Tibial nerve (tissue), 4 donors: ENCODE measurements around the gene RSBN1. TPM values are rescaled to one million over a fixed set of nuclear protein-coding genes. Genes with fewer than 3 reads are reported as not detected.

Source experiments
- DNase-seq, 2 donors: peaks; one replicate each; pipeline ENCODE4 v3.0.0-alpha.2; 2019; ENCODE audit warnings: low spot score in 2 of 2
- H3K27ac ChIP-seq, 4 donors: fragments of 200-600 bp; sonication (generic) in 3 of 4; one replicate each; pipeline ENCODE4 v1.5.1; 2017 to 2019; ENCODE audit warnings: mild to moderate bottlenecking in 1 of 4
- H3K27me3 ChIP-seq, 2 donors: fragments of 200-600 bp; sonication (generic) in 1 of 2; one replicate each; pipeline versions ENCODE4 v1.5.1 to v1.6.0; 2017 to 2019
- H3K36me3 ChIP-seq, 3 donors: fragments of 200-600 bp; sonication (generic); one replicate each; pipeline ENCODE4 v1.5.1; 2018 to 2019
- H3K4me1 ChIP-seq, 4 donors: fragments of 200-600 bp; sonication (generic) in 3 of 4; one replicate each; pipeline ENCODE4 v1.5.1; 2017 to 2019
- H3K4me3 ChIP-seq, 4 donors: fragments of 200-600 bp; sonication (generic) in 3 of 4; one replicate each; pipeline ENCODE4 v1.5.1; 2017 to 2019; ENCODE audit warnings: mild to moderate bottlenecking in 1 of 4, moderate library complexity in 1 of 4
- H3K9me3 ChIP-seq, 4 donors: fragments of 200-600 bp; sonication (generic) in 3 of 4; one replicate each; pipeline ENCODE4 v1.5.1; 2017 to 2019
- EP300 ChIP-seq, 2 donors: sonication (generic); formaldehyde crosslinking; IDR thresholded peaks; one replicate each; pipeline ENCODE4 v1.6.1; 2017; ENCODE audit warnings: antibody characterized with exemption in 2 of 2, mild to moderate bottlenecking in 1 of 2
- POLR2A ChIP-seq, 2 donors: fragments of 450-650 bp; IDR thresholded peaks; one replicate each; pipeline ENCODE4 v1.6.1; 2017; ENCODE audit warnings: antibody characterized with exemption in 2 of 2, mild to moderate bottlenecking in 2 of 2, moderate library complexity in 2 of 2
- WGBS, 2 donors: methylation state at CpG; one replicate each; pipeline ENCODE4 v1.1.5; 2018; 5-methylcytosine and 5-hydroxymethylcytosine counted together
- total RNA-seq, 4 donors: library from RNA; depleted of rRNA; stranded (reverse); fragments of >200 nt; gene quantifications; one replicate each; pipeline ENCODE4 v1.1.0, GENCODE V29; 2016
- TF ChIP-seq, protein P1 (sequence below), 5 experiments: fragments of 200-600 bp in 3 of 5; fragments of 450-650 bp in 2 of 5; sonication (generic) in 3 of 5; IDR thresholded peaks; one replicate each; pipeline ENCODE4 v1.5.1; 2016 to 2019; ENCODE audit warnings: antibody characterized with exemption in 5 of 5, mild to moderate bottlenecking in 3 of 5, moderate library complexity in 2 of 5

The RSBN1 gene
- total RNA-seq, 4 donors from 2014 or later = 18.9 to 33.9 (median 28.7) TPM

DNA sequence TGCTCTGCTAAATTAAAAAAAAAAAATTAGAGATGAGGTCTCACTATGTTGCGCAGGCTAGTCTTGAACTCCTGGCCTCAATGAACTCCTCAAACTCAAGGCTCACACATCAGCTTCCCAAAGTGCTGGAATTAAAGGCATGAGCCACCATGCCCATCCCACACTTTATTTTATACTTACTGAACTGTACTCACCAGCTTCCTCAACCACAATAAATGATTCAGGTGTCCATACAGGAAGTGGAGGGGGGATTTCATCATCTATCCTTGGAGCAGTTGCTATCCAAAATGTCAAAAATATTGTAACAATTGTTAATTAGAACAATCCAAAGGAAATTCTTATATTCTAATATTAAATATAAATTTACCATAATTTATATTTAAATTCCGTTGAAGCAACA lies 22.4 kb upstream of the RSBN1 start:
- Histone ChIP-seq H3K27me3 (no peaks in the 10 kb centered on the region), H3K4me3 (no peak overlapping the region), H3K27ac (no peak overlapping the region), H3K9me3 (no peaks in the 10 kb centered on the region), H3K4me1 (peaks cover 0 to 3% (median 0%) of the 10 kb centered on the region in 4 donors), H3K36me3 (no peaks in the 10 kb centered on the region)
- TF ChIP-seq EP300 (IDR thresholded peaks at IDR 0.05) = no peak
- TF ChIP-seq, protein P1, sequence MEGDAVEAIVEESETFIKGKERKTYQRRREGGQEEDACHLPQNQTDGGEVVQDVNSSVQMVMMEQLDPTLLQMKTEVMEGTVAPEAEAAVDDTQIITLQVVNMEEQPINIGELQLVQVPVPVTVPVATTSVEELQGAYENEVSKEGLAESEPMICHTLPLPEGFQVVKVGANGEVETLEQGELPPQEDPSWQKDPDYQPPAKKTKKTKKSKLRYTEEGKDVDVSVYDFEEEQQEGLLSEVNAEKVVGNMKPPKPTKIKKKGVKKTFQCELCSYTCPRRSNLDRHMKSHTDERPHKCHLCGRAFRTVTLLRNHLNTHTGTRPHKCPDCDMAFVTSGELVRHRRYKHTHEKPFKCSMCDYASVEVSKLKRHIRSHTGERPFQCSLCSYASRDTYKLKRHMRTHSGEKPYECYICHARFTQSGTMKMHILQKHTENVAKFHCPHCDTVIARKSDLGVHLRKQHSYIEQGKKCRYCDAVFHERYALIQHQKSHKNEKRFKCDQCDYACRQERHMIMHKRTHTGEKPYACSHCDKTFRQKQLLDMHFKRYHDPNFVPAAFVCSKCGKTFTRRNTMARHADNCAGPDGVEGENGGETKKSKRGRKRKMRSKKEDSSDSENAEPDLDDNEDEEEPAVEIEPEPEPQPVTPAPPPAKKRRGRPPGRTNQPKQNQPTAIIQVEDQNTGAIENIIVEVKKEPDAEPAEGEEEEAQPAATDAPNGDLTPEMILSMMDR (IDR thresholded peaks at IDR 0.05) = no peak
- TF ChIP-seq POLR2A (IDR thresholded peaks at IDR 0.05) = no peak
- no peak for DNase-seq
- WGBS, 2 donors = 95 to 96% methylated on average over 2 of the region's 2 CpGs

DNA sequence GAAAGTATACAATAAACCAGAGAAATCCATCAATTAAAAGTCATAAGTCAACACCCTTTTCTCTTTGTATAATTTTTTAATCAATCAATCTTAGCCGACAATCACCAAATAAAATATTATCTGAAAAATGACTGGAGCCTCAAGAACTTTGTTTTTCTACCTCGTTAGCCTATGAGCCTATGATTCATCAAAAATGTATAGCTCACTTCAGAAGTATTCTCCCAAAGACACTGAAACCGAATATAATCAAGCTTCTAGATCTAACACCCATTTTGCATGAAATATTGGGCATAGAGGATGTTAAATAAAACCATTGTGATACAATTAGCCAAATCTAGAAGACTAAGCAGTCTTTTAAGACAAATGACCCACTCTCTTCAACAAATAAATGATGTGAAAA lies 17.8 kb upstream of the RSBN1 start:
- Histone ChIP-seq H3K27ac (no peak overlapping the region), H3K27me3 (no peaks in the 10 kb centered on the region), H3K9me3 (no peaks in the 10 kb centered on the region), H3K36me3 (no peaks in the 10 kb centered on the region), H3K4me1 (no peaks in the 10 kb centered on the region), H3K4me3 (no peak overlapping the region)
- TF ChIP-seq EP300 (IDR thresholded peaks at IDR 0.05) (no peak), POLR2A (IDR thresholded peaks at IDR 0.05) (no peak)
- TF ChIP-seq, protein P1 (IDR thresholded peaks at IDR 0.05) = no peak
- no peak for DNase-seq
- 72 to 73% methylated on average over 3 of the region's 3 CpGs for WGBS, 2 donors

DNA sequence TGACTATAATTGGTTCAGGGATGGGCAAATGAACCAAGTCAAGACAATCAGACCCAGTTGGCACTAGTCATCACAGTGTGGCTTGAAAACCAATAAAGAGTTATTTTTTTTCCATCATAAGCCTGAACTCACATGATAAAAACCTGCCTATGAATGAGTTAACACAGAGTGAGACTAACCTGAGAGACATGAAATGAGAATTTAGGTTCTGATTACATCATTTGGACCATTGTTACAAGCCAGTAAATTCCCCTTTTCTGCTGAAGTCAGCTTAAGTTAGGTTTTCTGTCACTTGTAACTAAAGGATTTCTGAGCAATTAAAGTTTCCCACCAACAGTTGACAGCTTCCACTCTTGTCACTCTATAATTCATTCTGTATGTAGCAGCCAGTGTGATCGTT lies 9.6 kb upstream of the RSBN1 start:
- H3K27me3 ChIP-seq = no peaks in the 10 kb centered on the region

DNA sequence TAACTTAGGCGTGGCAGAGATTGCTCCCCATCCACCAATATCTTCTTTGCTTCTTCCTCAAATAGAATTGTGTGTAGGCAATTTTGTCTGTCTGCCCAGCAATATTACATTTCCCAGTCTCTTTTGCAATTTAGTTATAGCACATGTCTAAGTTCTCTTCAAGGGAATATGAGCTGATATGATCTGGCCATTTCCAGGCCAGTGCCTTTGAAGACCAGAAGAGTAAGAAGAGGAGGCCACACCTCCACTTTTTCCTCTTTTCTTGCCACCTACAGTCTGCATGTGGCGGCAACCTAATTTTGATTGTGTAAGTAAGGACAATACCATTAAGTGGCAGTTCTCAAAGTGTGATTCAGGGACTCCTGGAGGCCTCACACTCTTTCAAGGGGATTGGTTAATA lies 6.3 kb upstream of the RSBN1 start:
- WGBS, 2 donors = 92 to 94% methylated on average over 2 of the region's 2 CpGs
- TF ChIP-seq, protein P1 (IDR thresholded peaks at IDR 0.05) = no peak
- TF ChIP-seq POLR2A (IDR thresholded peaks at IDR 0.05) (no peak), EP300 (IDR thresholded peaks at IDR 0.05) (no peak)
- Histone ChIP-seq H3K36me3 (peaks cover 0 to 4% (median 0%) of the 10 kb centered on the region in 3 donors), H3K4me1 (no peaks in the 10 kb centered on the region), H3K9me3 (no peaks in the 10 kb centered on the region), H3K27ac (no peak overlapping the region), H3K27me3 (no peaks in the 10 kb centered on the region), H3K4me3 (no peak overlapping the region)
- no peak for DNase-seq

More for the DNA sequence above, 9.6 kb upstream of the RSBN1 start:
- Histone ChIP-seq H3K36me3 (peaks cover 0 to 4% (median 0%) of the 10 kb centered on the region in 3 donors), H3K9me3 (no peaks in the 10 kb centered on the region), H3K27ac (no peak overlapping the region), H3K4me1 (no peaks in the 10 kb centered on the region), H3K4me3 (no peak overlapping the region)
- TF ChIP-seq POLR2A (IDR thresholded peaks at IDR 0.05) (no peak), EP300 (IDR thresholded peaks at IDR 0.05) (no peak)
- TF ChIP-seq, protein P1 (IDR thresholded peaks at IDR 0.05) = no peak
- no peak for DNase-seq
- WGBS, 2 donors = 56 to 69% methylated on average over 1 of the region's 1 CpG

DNA sequence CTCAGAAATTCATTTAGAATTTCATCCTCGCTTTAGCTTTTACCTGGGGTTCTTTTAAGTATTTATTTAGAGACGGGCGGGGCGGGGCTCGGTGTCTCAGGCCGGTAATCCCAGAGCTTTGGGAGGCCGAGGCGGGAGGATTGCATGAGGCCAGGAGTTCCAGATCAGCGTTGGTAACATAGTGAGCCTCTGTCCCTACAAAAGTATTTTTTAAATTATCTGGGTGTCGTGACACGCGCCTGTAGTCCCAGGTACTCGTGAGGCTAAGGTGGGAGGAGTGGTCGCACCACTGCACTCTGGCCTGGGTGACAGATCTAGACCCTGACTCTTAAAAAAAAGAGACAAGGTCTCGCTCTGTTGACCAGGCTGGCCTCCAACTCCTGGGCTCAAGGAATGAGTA lies 942 bp upstream of the RSBN1 start:
- Histone ChIP-seq H3K9me3 (no peaks in the 10 kb centered on the region), H3K27ac (peak overlapping the region in 3 of 4 donors; percentile 90 to 99 (median 97)), H3K36me3 (no peaks in the 10 kb centered on the region), H3K4me3 (peak overlapping the region in 1 of 4 donors; percentile 98), H3K27me3 (no peaks in the 10 kb centered on the region), H3K4me1 (peaks cover 0 to 26% (median 8%) of the 10 kb centered on the region in 4 donors)
- no peak for TF ChIP-seq POLR2A (IDR thresholded peaks at IDR 0.05)
- TF ChIP-seq EP300 (IDR thresholded peaks at IDR 0.05) = no peak
- TF ChIP-seq, protein P1 (IDR thresholded peaks at IDR 0.05) = no peak
- no peak for DNase-seq
- WGBS, 2 donors = 93% methylated on average over 15 of the region's 15 CpGs
